OCI-LY1 (cell line): Measurements from ENCODE around the gene FOXI3.

ENCODE experiments used
- H2AFZ ChIP-seq: fragments of 200-600 bp; sonication (generic), shearing (Covaris generic); 2 replicates; pipeline ENCODE4 v1.6.0; 2014; ENCODE audit warnings: antibody characterized with exemption, mild to moderate bottlenecking, low read length
- H3F3A ChIP-seq: fragments of 200-600 bp; sonication (generic), shearing (Covaris generic); 2 replicates; pipeline ENCODE4 v1.6.0; 2014; ENCODE audit warnings: mild to moderate bottlenecking, antibody characterized with exemption, low read length, moderate library complexity; ENCODE audit not compliant: insufficient read depth
- H3K27ac ChIP-seq: fragments of 200-600 bp; sonication (generic); 2 replicates; pipeline ENCODE4 v1.5.1; 2014; ENCODE audit warnings: low read length, mixed run types, mild to moderate bottlenecking, low read depth; ENCODE audit not compliant: poor library complexity, severe bottlenecking
- H3K27me3 ChIP-seq: fragments of 200-600 bp; sonication (generic); 2 replicates; pipeline ENCODE4 v1.6.0; 2014; ENCODE audit warnings: antibody characterized with exemption, mild to moderate bottlenecking, low read length, moderate library complexity; ENCODE audit not compliant: insufficient read depth
- H3K36me3 ChIP-seq: fragments of 200-600 bp; sonication (generic); 2 replicates; pipeline ENCODE4 v1.6.1; 2014; ENCODE audit warnings: mild to moderate bottlenecking, antibody characterized with exemption, low read length, moderate library complexity, mixed read lengths; ENCODE audit not compliant: insufficient read depth
- H3K4me1 ChIP-seq: fragments of 200-600 bp; sonication (generic); 2 replicates; pipeline ENCODE4 v1.5.1; 2014; ENCODE audit warnings: mild to moderate bottlenecking, low read length, moderate library complexity; ENCODE audit not compliant: insufficient read depth, severe bottlenecking
- H3K4me2 ChIP-seq: fragments of 200-600 bp; sonication (generic), shearing (Covaris generic); 2 replicates; pipeline ENCODE4 v1.6.1; 2014; ENCODE audit warnings: low read length
- H3K4me3 ChIP-seq: fragments of 200-600 bp; sonication (generic); 2 replicates; pipeline ENCODE4 v1.5.1; 2014; ENCODE audit warnings: low read length, low read depth, mild to moderate bottlenecking, mixed read lengths; ENCODE audit not compliant: poor library complexity, severe bottlenecking
- H3K79me2 ChIP-seq: fragments of 200-600 bp; shearing (Covaris generic); 2 replicates; pipeline ENCODE4 v1.6.1; 2016; ENCODE audit warnings: mixed run types, low read length, mixed read lengths; ENCODE audit not compliant: insufficient read depth
- H3K9ac ChIP-seq: fragments of 200-600 bp; sonication (generic), shearing (Covaris generic); 2 replicates; pipeline ENCODE4 v1.6.1; 2014; ENCODE audit warnings: mild to moderate bottlenecking, low read length, mixed read lengths
- H3K9me2 ChIP-seq: fragments of 200-600 bp; sonication (generic), shearing (Covaris generic); 2 replicates; pipeline ENCODE4 v1.6.1; 2014; ENCODE audit warnings: low read depth, mild to moderate bottlenecking, low read length, mixed read lengths
- H3K9me3 ChIP-seq: fragments of 200-600 bp; shearing (Covaris generic); 2 replicates; pipeline ENCODE4 v1.6.1; 2014; ENCODE audit warnings: low read length, mixed read lengths
- H4K20me1 ChIP-seq: fragments of 200-600 bp; sonication (generic), shearing (Covaris generic); 2 replicates; pipeline ENCODE4 v1.6.0; 2016; ENCODE audit warnings: mild to moderate bottlenecking, low read length; ENCODE audit not compliant: insufficient read depth
- EZH2 ChIP-seq: fragments of 200-600 bp; sonication (generic), shearing (Covaris generic); IDR thresholded peaks from 2 replicates; pipeline ENCODE4 v1.8.0; 2017; ENCODE audit warnings: borderline replicate concordance, mixed run types, mild to moderate bottlenecking, antibody characterized with exemption, low read length, moderate library complexity, mixed read lengths
- TF ChIP-seq, protein P1 (sequence below): fragments of 200-600 bp; sonication (generic), shearing (Covaris generic); IDR thresholded peaks from 2 replicates; pipeline ENCODE4 v1.5.1; 2017; ENCODE audit warnings: mild to moderate bottlenecking, antibody characterized with exemption, low read length, moderate library complexity, mixed read lengths

The FOXI3 gene

DNA sequence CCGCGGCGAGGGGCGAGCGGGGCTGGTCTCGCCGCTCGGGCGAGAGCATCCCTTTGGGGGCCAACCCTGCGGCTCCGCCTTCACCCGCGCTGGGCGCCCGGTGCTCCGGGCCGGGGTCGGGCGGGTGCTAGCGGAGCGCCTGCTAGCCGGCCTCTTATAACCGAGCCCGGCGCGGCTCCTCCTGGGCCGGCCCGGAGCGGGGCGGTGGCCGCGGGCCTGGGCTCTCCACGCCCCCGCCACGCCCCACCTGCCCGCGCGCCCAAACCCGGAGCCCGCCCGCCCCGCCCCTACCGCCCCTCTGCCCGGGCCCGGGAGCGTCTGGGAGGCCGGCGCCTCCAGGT lies at the start of gene FOXI3:
Gene FOXI3 (minus strand): TSS at position 129 of the 341 bp plus-strand sequence. CDS start 158 bp downstream, outside the sequence.
- H3K9me2 ChIP-seq, result no peaks in the 10 kb centered on the region
- no peaks in the 10 kb centered on the region for H3K79me2 ChIP-seq
- peak within 1 kb of the TSS; percentile 55 for H3K4me3 ChIP-seq
- no peaks in the 10 kb centered on the region; the same call in 1 of the 2 replicates for H3F3A ChIP-seq
- no peaks in the 10 kb centered on the region for H3K27me3 ChIP-seq
- TF ChIP-seq EZH2, result no peak
- TF ChIP-seq, protein P1, sequence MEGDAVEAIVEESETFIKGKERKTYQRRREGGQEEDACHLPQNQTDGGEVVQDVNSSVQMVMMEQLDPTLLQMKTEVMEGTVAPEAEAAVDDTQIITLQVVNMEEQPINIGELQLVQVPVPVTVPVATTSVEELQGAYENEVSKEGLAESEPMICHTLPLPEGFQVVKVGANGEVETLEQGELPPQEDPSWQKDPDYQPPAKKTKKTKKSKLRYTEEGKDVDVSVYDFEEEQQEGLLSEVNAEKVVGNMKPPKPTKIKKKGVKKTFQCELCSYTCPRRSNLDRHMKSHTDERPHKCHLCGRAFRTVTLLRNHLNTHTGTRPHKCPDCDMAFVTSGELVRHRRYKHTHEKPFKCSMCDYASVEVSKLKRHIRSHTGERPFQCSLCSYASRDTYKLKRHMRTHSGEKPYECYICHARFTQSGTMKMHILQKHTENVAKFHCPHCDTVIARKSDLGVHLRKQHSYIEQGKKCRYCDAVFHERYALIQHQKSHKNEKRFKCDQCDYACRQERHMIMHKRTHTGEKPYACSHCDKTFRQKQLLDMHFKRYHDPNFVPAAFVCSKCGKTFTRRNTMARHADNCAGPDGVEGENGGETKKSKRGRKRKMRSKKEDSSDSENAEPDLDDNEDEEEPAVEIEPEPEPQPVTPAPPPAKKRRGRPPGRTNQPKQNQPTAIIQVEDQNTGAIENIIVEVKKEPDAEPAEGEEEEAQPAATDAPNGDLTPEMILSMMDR, result no peak
- H4K20me1 ChIP-seq, result no peaks in the 10 kb centered on the region
- no peak within 1 kb of the TSS for H2AFZ ChIP-seq
- H3K27ac ChIP-seq, result no peak within 1 kb of the TSS
- peak within 1 kb of the TSS; percentile 27; the same call in 1 of the 2 replicates for H3K9ac ChIP-seq
- peaks cover 11% of the 10 kb centered on the region for H3K4me1 ChIP-seq
- H3K4me2 ChIP-seq, result peak within 1 kb of the TSS; percentile 82
- H3K36me3 ChIP-seq, result no peaks in the 10 kb centered on the region
- no peaks in the 10 kb centered on the region for H3K9me3 ChIP-seq

DNA sequence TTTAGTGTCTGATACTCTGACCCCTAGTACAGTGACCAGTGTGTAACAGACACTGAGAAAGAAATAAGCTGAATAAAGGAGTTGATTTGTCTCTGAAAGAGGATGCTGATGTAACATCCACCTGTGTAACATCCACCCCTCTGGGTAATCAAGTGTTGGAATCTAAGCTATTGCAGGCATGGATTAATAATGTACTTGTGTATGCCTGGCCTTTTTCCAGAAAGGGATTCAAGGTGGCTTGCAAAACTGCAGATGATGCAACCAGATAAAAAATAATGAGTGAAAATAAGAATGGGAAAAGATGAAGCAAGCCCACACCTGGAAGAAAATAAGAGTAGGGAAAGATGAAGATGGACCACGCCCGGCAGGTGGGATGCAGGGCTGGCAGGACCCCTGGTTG lies 48.2 kb upstream of the FOXI3 start:
- Histone ChIP-seq H3K27ac (no peak overlapping the region), H3K79me2 (no peaks in the 10 kb centered on the region), H3K9me2 (no peaks in the 10 kb centered on the region), H2AFZ (no peak overlapping the region), H3K4me1 (no peaks in the 10 kb centered on the region), H3K4me2 (no peak overlapping the region), H4K20me1 (no peaks in the 10 kb centered on the region), H3K36me3 (no peaks in the 10 kb centered on the region), H3K9me3 (no peaks in the 10 kb centered on the region), H3F3A (no peaks in the 10 kb centered on the region), H3K27me3 (peaks cover 6% of the 10 kb centered on the region; the same call in 1 of the 2 replicates), H3K9ac (no peak overlapping the region), H3K4me3 (no peak overlapping the region)
- TF ChIP-seq, protein P1, result no peak
- TF ChIP-seq EZH2, result no peak

- no peak for TF ChIP-seq EZH2
- TF ChIP-seq, protein P1, result no peak
- no peak overlapping the region for H3K9ac ChIP-seq
- H4K20me1 ChIP-seq, result no peaks in the 10 kb centered on the region
- no peaks in the 10 kb centered on the region for H3K4me1 ChIP-seq
- no peaks in the 10 kb centered on the region for H3K36me3 ChIP-seq
- H3F3A ChIP-seq, result no peaks in the 10 kb centered on the region; the same call in 1 of the 2 replicates
- no peaks in the 10 kb centered on the region for H3K9me2 ChIP-seq
- H3K27me3 ChIP-seq, result peaks cover 2% of the 10 kb centered on the region; the same call in 1 of the 2 replicates
- no peaks in the 10 kb centered on the region for H3K79me2 ChIP-seq
- H3K27ac ChIP-seq, result no peak overlapping the region
- H3K4me3 ChIP-seq, result no peak overlapping the region
- H2AFZ ChIP-seq, result no peak overlapping the region
- no peaks in the 10 kb centered on the region for H3K9me3 ChIP-seq
- no peak overlapping the region for H3K4me2 ChIP-seq
Observed at GRCh38 chr2:88499204-88499603, 46.7 kb upstream of the FOXI3 start.
